A204.1 (cell line): ENCODE data around the gene SPATA16.
"Not testable (repeated sequence)": the region's sequence is repeated elsewhere in the genome, so short reads cannot be mapped to it uniquely, and the experiment has no call there.

Experiments used
- FAIRE-seq: peaks from 2 replicates; lab custom pipeline; 2012; peaks lifted over from hg19 to GRCh38; lab: Jason Lieb, UNC

The SPATA16 gene

DNA sequence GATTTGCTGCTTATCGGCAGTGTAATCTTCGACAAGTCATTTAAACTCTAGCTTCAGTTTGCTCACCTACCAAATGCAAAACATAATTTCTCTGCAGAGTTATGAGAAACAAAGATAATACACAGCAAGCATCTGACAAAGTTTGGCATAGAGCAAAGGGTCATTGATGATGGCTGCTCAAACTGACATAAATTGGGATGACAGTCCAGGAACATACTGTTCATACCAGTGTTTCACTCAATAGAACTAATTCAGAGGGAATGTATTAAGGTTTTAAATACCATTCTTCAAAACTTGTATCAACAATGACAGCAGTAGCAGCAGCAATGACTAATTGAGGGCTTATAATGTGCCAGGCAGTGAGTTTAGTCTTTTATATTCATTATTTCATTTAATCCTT, 137.6 kb downstream of the SPATA16 start:
- no peak for FAIRE-seq

- no peak for FAIRE-seq
These were observed 139.4 kb downstream of the SPATA16 start for GRCh38 chr3:173001622-173002021.

GRCh38 chr3:173000553-173000952, 140.5 kb downstream of the SPATA16 start:
- no peak for FAIRE-seq

DNA sequence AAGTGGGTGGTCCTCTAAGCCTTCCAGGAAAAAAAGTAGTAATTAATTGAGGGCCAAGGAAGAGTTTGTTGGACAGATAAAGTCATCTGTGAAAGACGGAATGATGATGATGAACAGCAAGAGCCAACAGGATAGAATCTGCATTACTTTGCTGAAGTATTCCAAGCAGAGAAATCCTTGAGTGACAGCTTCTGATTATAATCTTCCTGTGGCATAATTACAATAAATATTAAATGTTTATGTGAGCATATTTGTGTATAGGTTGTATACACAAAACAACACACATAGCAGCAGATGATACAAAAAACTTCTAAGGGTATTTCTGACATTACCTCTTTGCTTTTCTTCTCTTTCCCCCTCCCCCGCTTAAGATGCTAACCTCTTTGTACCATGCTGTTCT, 147.6 kb downstream of the SPATA16 start:
- FAIRE-seq, result no peak

- no peak for FAIRE-seq
These were observed 149.5 kb downstream of the SPATA16 start for GRCh38 chr3:172991424-172991996.

DNA sequence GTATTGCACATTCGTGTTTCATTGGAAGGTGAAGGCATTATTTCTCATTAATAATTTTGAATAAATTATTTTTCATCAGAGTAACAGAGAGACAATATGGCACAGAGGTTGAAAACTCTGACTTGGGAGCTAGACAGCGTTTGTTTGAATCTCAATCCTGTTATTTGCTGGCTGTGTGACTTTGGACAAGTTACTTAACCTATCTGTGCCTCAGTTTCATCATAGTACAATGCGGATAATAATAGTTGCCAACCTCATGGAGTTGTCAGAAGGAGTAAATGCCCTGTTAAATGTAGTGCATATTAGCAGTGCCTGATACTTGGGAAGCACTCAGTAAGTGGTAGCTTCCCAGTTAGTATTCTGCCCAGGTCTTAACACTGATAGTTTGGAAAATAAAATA, 151.7 kb downstream of the SPATA16 start:
- FAIRE-seq, result no peak

DNA sequence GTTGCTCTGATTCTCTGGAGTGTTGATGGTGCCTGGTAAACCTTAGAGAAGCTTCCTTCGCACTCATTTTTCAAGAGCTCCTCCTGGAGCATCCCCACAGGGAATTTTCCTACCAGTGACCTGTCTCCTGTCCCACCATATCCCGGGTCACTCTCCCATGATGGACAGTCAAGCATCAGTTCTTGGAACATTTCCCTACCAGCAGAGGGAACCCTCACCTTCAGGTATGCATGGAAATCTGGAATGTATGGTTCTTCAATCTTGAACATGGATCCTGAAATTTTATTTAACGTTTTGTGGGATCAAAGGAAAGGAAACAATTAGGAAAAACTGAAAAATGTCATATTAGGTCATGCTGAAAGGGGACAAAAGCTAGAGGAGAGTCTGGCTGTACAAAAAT, 153.8 kb downstream of the SPATA16 start:
- no peak for FAIRE-seq

GRCh38 chr3:172984914-172985313, 156.1 kb downstream of the SPATA16 start:
- no peak for FAIRE-seq

GRCh38 chr3:172982736-172983364, 158.2 kb downstream of the SPATA16 start:
- no peak for FAIRE-seq

GRCh38 chr3:172981407-172981983, 159.5 kb downstream of the SPATA16 start:
- no peak for FAIRE-seq

DNA sequence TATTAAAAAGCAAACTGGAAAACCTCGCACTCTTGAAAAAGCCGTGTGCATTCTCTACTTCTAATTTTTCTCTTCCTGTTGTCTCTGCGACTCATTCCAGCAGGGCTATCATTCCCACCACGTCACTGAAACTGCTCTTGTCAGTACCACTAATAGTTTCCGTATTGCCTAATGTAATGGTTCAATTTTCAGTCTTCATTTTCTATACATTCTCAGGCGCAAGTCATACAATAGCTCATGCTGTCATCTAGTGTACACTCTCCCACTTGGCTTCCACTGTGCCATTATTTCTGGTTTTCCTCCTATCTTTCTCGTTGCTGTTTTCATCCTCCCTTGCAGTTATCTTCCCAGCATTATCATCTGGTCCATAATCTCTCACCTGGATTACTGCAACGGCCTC, 160.2 kb downstream of the SPATA16 start:
- FAIRE-seq, result no peak

DNA sequence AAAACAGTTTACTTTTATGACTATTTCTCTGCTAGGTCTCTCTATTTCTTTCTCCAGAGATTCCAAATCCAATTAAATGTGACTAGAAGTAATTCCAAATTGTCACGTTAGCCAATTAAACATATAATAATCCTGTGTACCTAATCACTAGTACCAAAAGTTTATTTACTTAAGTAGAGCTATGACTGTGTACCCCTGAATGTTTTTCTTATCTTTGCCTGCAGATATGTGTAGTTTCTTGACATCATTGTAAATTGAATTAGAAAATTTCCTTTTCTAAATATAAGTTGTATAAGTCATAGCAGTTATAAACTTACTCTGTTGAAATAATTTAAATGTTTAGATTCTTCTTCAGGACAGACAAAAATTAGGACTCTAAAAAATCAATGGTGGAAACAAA, 163.3 kb downstream of the SPATA16 start:
- no peak for FAIRE-seq

DNA sequence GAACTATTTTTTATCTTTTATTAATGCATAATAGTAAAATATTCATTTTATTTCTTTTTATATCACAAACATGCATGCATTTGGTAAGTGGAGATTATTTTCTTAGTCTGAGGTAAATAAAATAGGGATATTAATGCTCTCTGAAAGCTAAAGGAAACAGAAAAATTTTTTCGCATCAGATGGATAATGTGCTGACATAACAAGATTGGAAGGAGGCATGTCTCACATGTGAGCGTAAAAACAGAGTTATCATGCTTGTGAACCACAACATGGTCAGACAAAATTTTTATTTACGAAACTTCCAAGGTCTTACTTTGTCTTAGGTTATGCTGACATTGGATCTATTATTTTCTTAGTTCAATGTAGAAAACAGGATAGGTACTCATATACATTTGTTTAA, 166.1 kb downstream of the SPATA16 start:
- no peak for FAIRE-seq

DNA sequence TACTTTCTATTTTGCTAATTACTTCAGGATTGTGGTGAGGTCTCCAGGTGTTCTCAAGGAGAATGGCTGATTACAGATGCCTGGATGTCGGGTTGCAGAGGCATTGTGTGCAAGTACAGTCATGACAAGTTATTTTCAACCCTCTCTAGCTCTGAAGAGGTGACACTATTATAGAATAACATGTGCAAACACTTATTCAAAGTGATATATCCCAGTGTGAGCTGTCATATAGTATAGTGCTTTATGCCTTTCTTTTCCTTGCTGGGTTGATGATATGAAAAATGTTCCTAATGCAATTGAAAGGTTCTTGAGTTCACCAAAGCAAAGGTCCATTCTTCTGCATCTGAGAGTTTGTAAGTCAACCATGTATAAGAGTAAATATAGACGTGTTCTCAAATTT, 167.2 kb downstream of the SPATA16 start:
- FAIRE-seq, result no peak

GRCh38 chr3:172972717-172973116, 168.3 kb downstream of the SPATA16 start:
- no peak for FAIRE-seq

DNA sequence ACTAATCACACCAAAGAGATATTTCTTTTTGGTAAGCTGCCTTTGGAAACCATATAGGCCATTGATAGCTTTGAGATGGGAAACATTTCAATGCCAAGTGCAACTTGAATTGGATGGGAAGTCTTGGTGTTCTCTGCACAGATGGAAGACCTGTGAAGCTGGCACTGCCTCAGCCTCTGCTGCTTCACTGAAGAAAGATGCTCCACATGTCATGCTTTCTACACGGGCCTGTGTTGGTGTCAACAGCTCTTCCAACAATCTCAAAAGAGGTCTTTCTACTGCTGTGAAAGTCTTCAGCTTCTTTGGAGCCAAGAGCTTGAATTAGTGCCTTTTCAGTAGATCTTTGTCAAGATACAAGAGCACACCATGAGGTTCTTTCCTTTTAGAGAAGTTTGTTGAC, 169.0 kb downstream of the SPATA16 start:
- FAIRE-seq, result no peak

DNA sequence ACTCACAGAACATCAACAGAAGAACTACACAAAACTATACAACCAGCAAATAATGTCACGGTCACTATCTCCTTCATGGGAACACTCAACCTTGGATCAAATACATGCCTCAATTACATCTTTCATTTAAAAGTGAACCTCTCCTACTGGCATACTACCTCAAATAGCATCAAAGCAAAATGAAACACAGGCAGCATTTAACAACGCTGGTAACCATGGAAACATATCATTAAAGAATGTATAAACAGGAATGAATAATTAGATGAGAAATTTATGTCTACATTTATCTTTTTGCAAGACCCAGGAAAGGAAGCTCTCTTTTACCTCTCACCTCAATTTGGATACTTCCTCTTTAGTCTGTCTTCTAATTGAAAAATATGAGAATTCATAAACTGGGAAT, 172.4 kb downstream of the SPATA16 start:
- FAIRE-seq, result no peak

DNA sequence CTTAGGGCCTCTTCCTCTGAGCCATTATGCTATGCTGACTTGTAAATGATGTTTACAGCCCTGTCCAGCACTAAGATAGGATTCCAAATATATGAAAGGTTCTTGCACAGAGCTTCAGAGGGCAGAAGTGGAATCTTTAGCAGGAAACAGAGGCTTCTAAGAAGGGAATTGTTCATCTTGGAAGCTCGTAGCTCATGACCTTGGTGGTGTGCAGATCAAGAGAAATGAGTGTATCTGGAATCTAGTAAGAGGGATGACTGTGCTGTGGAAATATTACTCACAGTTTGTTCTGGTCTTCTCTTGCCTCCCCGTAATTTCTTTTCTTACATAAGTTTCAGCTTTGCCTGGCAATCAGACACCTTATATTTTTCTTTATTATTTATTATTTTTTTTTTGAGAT, 175.8 kb downstream of the SPATA16 start:
- FAIRE-seq, result no peak

DNA sequence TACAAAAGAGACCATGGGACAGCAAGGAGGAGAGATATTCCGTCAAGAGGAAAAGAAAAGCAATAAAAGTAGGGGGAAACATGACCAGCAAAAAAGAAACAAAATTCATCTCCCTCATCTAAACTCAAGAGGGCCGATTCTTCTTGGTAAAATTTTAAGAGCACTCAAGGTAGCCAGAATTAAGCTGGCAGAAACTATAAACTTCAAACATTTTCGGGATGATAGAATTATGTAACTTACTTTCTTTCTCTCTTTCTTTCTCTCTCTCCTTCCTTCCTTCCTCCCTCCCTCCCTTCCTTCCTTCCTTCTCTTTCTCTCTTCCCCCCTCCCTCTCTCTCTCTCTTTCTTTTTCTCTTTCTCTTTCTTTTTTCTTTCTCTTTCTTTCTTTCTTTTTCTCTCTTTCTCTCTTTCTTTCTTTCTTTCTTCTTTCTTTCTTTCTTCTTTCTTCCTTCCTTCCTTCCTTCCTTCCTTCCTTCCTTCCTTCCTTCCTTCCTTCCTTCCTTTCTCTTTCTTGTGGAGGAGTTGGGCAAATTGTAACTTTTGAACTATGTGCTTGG, 180.3 kb downstream of the SPATA16 start:
- not testable (repeated sequence) for FAIRE-seq

DNA sequence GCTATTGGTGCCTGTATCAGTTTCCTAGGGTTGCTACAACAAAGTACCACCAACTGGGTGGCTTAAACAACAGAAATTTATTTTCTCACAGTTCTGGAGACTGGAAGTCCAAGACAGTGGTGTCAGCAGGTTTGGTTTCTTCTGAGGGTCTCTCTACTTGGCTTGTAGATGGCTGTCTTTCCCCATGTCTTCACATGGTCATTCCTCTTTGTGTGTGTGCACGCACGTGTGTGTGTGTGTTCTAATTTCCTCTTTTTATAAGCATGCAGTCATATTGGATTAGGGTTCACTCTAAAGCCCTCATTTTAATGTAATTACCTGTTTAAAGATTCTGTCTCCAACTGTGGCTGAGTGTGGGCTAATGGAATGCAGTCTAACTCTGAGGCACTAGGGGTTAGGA, 182.5 kb downstream of the SPATA16 start:
- FAIRE-seq, result no peak

- FAIRE-seq, result no peak
These were observed 187.5 kb downstream of the SPATA16 start for GRCh38 chr3:172953571-172953970.

DNA sequence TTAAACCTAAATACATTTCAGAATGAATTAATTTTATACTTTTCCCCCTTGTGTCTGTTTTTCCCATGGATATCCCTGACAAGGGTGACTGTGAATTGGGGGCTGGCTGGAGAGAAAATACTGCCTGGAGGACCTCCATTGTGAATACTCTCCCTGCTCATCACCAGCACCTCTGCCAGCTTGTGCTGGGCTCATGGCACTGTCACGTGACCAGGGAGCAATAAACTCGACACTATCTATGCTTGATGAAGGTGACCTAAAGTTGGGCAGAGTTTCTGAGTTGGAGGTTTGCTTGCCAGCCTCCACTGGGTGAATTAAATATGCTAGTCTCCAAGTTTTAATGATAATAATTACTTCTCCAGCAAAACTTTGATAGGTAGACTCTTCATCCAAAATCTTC, 189.5 kb downstream of the SPATA16 start:
- no peak for FAIRE-seq

GRCh38 chr3:172946061-172946460, 195.0 kb downstream of the SPATA16 start:
- no peak for FAIRE-seq
